Daoy (cell line): ENCODE results near the gene OTX2. TPM values are rescaled to one million over a fixed set of nuclear protein-coding genes. Genes with fewer than 3 reads are reported as not detected.

Experiments used
- DNase-seq: peaks from one replicate; pipeline ENCODE4 v3.0.0-alpha.2; 2015; ENCODE audit warnings: low read depth
- total RNA-seq: library from RNA; depleted of rRNA; stranded (reverse); fragments of >200 nt; shearing (Covaris generic); gene quantifications from 2 replicates; pipeline ENCODE4 v1.2.3, GENCODE V29; 2014; rRNA removed

OTX2 gene
- 2.5 and 4.5 TPM in 2 replicates for total RNA-seq

GRCh38 chr14:56810147-56810719 is at the start of gene OTX2:
OTX2 (minus strand) TSS chr14:56810479; CDS start chr14:56805456, 5,023 bp downstream.
- no peak for DNase-seq

DNA sequence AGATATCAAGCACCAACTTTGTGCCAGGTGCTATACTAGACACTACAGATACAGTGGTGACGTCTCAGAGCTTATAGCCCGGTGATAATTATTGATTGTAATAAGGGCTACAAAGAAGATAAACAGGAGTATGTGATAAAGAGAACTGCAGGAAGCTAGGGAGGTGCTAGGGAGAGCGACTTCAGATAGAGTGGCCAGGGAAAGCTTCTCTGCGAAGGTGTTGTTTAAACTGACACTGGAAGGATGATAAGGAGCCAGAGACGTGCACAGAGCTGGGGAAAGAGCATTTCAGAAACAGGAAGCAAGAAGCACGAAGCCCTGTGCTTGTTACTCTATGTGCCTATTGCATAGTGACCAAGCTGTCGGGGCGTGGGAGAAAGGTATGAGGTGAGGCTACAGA is 48.1 kb upstream of the OTX2 start:
- DNase-seq, result no peak

GRCh38 chr14:56857216-56857615 is 46.9 kb upstream of the OTX2 start:
- no peak for DNase-seq

- DNase-seq, result peak; percentile 29
These were observed 45.7 kb upstream of the OTX2 start for GRCh38 chr14:56855891-56856461.

DNA sequence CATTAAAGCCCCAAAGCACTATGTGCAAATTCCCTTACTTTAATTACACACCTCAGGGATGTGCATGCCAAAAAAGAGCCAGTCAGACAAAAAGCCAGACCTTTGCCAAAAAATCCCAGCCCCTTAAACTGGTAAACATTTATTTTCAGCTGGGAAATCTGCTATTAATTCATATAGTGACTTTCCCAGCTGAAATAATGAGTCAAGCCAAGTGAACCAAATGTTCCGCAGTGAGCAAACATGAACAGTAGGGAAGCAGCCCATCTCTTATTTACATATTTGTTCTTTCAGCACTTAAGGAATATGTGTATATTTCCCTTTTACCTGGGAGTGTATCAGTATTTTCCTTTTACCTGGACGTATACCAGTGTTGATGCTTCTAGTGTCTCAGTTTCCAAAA is 44.0 kb upstream of the OTX2 start:
- no peak for DNase-seq

DNA sequence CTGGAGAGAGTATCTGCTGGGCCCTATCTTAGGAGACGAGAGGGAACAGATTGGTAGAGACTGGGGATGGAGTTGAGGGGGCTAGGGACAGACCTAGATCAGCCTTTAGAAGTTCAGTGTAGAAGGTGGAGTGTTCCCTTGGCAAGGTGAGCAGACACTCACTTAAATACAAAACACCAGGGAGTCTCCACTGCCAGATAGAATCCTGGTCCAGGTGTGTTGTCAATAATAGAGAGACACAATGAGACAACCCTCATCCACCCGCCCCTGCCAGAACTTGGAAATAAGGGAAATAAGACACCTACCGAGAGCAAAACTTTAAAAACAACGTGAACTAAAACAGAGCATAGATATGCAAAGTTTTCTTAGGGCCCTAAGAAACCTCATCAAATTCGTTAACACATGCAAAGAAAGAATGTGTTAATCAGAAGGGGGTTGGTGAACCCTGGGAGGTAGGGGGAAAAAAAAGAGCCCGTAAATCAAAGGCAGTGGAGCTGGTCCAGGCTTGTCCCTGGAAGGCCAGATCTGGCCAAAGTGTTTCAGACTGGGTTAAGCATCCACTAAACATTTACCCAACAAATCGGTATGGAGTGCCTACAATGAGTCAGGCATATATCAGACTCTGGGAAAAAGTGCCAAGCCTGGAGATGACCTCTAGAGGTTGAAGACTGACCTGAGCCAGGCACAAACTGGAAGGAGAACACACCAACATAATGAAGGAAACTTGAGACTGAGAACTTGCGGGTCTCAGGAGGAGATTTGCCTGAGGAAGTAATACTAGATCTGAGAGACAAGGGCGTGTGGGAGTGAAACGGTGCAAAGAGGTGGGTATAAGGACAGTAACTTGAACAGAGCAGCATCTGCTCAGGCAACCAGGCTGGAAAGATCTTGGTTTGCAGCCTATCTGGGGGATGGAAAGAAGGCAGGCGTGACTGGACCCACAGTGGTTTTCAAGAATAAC is 37.0 kb upstream of the OTX2 start:
- no peak for DNase-seq

- peak; percentile 19 for DNase-seq
These were observed 34.2 kb upstream of the OTX2 start for GRCh38 chr14:56844406-56845002.

DNA sequence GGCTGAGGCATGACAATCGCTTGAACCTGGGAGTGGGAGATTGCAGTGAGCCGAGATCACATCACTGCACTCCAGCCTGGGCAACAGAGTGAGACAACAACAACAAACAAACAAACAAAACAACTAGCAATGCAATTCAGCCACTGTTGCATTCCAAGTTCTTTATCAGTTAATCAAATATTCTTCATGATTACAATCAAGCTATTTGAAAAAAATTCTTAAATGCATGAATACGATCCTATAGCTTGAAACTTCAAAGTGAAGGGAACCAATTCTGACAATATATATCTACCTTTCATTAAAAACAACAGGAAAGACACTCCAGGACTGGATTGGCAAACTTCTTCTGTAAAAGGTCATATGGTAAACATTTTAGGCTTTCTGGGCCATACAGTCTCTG is 31.3 kb upstream of the OTX2 start:
- no peak for DNase-seq

- no peak for DNase-seq
These were observed 29.9 kb upstream of the OTX2 start for GRCh38 chr14:56840221-56840620.

- no peak for DNase-seq
These were observed 18.9 kb upstream of the OTX2 start for GRCh38 chr14:56829151-56829550.

DNA sequence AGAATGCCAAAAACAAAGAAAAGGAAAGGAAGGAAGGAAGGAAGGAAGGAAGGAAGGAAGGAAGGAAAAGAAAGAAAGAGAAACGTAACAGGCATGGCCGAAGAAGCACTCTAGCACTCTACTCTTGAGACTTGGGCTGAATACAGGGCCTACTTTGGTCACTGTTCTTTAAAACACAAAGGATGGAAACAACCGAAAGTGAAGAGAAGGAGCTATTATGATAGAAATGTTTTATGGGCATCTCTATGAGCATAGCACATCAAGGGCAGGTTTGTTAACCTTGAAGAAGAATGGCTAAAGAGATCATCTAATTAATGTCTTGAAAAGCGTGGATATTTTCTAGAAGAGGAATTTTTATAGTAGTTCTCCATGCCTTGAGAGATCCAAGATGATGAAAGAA is 15.9 kb upstream of the OTX2 start:
- no peak for DNase-seq

DNA sequence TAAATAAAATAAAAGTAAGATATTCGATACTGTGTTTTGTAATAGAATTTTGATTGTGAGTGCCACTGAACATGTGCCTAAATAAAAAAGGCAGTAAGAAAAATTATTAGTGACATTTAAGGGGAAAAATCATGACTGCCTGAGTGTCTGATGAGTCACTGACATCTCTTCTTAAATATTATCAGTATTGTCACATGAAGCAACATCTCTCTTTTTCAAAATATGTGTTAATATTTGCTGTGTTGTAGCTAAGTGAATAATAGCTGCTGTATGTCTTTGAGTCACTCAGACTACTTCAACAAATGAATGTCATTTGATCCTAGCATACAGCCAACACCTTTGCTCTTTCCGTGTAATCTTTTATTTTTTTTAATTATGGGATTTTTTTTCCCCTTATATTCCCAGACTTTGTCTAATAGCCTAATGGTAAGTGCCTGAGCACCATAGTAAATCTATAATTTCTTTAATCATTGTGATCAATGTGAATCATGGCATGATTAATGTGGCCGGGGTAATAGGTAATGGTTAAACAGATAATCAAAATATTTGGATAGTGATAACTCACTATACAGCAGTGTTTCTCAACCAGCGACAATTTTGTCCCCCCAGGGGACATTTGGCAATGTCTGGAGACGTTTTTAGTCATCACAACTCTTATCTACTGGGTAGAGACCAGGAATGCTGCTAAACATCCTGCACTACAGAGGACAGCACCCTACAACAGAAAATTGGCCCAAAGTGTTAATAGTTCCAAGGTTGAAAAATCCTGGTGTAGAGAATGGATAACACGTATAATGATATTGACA is 11.7 kb upstream of the OTX2 start:
- peak; percentile 59 for DNase-seq

DNA sequence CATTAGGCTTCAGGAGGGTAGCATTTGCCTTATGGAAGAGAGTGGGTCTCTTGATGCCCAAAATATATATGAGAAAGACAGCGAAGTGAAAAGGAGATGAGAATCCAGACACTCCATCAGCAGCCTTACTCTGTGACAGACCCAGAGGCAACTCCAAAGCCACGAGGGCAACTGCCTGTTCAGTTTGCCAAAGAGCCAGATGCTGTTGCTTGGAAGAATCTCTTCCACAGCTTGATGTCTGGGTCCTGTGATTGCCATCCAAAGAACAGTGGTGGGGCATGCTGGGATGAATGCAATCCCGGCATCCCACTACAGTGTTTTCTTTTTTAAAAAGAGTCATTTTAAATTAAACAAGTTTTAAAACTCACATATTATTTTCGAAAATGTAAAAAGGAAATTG is 10.9 kb upstream of the OTX2 start:
- DNase-seq, result no peak

DNA sequence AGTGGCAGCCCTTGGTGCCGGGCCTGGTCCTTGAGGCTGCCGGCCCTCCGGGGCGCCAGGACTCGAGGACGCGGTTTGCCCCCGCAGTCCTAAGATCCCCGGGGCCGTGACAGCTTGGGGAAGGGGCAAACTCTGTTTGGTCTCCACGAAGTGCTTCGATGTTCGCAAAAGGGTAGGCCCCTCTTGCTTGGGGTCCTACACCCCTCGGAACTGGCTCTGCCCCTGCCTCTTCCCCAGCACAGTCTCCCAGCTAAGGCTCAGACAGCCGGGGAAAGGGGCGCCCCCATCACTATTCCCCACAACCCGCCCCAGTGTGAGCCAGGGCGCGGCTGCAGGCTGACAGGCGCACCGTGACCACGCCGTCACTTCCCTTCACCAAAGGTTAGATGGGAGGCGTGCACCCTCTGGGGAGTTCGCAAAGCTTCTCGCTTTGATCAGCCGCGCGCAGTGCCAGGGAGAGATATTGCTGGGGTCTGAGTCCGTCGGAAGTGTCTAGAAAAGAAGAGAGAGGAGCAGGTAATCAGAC is 7.2 kb upstream of the OTX2 start:
- no peak for DNase-seq

DNA sequence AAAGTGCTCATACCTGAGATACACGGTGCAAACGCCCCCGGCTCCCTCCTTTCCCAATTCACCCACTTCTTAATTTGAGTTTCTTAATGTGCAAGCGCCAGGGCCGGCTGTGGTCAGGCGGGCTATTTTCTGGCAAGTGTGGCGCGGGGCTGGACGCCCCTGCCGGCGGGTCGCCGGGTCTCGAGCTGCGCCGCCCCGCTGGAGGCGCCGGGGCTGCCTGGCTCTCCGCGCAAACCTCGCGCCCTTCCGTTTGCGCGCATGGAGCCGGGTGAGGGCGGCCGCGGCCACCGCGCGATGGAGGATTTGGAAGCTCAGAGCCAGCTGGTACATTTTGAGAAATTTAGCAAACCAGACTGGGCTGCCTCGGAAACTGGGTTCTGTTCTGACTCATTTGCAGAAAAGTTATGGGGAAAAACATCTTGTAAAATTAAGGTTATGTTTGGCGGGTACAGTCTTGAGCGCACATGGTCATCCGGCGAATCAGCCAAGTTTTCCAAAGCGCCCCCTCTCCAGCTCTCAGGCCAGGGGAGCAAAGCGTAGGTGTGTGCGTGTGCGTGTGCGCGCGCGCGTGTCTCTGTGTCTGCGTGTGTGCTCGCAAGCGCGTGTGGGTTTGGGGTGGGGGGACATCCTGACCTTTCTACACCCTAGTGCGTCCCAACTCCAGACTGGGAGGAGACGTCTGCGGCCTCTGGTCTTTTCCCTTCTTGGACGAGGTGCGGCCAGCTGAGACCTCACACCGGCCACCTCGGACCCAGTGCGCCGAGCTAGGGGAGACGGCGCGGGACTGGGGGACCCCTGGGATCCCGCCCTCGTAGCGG is 6.5 kb upstream of the OTX2 start:
- no peak for DNase-seq

GRCh38 chr14:56815745-56816144 is 5.5 kb upstream of the OTX2 start:
- no peak for DNase-seq

DNA sequence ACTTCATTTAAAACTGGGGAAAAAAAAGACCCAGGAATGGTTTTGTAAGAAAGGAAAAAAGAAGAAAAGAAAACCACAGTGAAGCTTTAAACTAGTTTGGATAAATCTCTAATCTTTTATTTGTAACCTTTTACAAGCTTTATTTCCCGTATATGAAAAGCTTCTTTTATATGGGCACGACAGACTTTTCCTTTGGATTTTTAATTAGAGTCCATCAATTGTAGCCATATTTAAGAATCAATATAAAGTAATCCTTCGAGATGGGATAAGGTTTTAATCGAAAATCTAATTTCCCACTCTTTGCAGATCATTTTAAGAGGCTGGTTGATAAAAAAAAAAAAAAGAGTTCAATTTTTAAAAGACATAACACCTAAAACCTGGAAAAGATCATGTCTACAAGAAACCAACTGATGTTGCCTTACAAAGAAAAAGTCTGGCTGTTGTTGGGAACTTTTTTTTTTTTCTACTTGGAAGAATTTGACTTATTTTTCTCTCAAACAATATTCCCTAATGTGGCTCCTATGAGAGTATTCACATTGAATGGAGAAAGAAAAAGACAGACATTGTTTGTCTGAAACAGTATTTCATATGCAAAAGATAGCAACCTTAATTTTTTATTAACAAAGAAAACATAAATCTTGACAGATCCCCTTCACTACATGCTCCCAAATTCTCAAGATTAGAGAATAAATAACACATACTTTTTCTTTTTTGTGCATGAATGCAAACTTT is 4.9 kb upstream of the OTX2 start:
- DNase-seq, result no peak

DNA sequence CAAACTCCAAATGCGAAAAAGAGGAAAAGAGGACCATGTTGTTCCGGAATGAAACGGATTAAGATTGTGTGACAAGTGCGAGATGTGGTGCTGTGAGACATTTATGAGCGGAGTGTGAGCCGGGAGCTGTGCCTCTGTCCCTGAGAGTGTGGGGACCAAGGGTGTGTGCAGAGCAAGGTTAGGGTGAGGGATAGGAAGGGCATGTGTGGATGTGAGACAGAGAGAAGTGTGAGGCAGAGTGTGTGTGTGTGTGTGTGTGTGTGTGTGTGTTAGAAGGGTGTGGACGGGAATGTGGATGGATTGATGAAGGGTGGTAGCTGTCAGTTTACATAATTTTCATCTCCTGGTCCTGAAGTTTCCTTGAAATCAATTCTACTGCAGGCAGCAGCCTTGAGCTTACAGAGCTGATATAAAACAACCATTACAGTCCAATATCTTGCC is 4.3 kb upstream of the OTX2 start:
- no peak for DNase-seq

GRCh38 chr14:56813143-56813551 is 2.9 kb upstream of the OTX2 start:
- DNase-seq, result no peak
